Endothelial cell (in vitro differentiated cells): Measurements from ENCODE around the gene ECSIT. TPM values are rescaled to one million over a fixed set of nuclear protein-coding genes. Genes with fewer than 3 reads are reported as not detected.

Experiments
- DNase-seq: peaks from one replicate; pipeline ENCODE4 v3.0.0; 2021; ENCODE audit warnings: low spot score
- H3K27ac Mint-ChIP-seq: one replicate; pipeline ENCODE4 v1.8.0; 2021; ENCODE audit warnings: mixed read lengths, inconsistent platforms; ENCODE audit not compliant: unreplicated experiment
- H3K27me3 Mint-ChIP-seq: one replicate; pipeline ENCODE4 v1.8.0; 2021; ENCODE audit warnings: mild to moderate bottlenecking, moderate library complexity, mixed read lengths, inconsistent platforms; ENCODE audit not compliant: unreplicated experiment
- H3K36me3 Mint-ChIP-seq: one replicate; pipeline ENCODE4 v1.8.0; 2021; ENCODE audit warnings: mild to moderate bottlenecking, low read depth, mixed read lengths, inconsistent platforms; ENCODE audit not compliant: unreplicated experiment
- H3K4me1 Mint-ChIP-seq: one replicate; pipeline ENCODE4 v1.8.0; 2021; ENCODE audit warnings: mild to moderate bottlenecking, mixed read lengths, inconsistent platforms; ENCODE audit not compliant: unreplicated experiment
- H3K4me3 Mint-ChIP-seq: one replicate; pipeline ENCODE4 v1.8.0; 2021; ENCODE audit warnings: mild to moderate bottlenecking, mixed read lengths, inconsistent platforms; ENCODE audit not compliant: unreplicated experiment
- H3K9me3 Mint-ChIP-seq: one replicate; pipeline ENCODE4 v1.8.0; 2021; ENCODE audit warnings: mixed read lengths, inconsistent platforms; ENCODE audit not compliant: unreplicated experiment
- total RNA-seq: library from RNA; stranded (reverse); fragmentation: NEBNext Ultra II Directional; extraction: Animal tissue kit (Norgen Biotek cat#: 25700); gene quantifications from one replicate; pipeline ENCODE4 v1.2.1, GENCODE V29; 2021; ENCODE audit not compliant: unreplicated experiment
- TF ChIP-seq, protein P1 (sequence below): fragments of 200-600 bp; sonication (generic); IDR thresholded peaks from one replicate; pipeline ENCODE4 v1.5.0; 2021; ENCODE audit warnings: antibody characterized with exemption; ENCODE audit not compliant: unreplicated experiment

Gene ECSIT
- total RNA-seq, 1 donor from 2014 or later, result 16.7 TPM

DNA sequence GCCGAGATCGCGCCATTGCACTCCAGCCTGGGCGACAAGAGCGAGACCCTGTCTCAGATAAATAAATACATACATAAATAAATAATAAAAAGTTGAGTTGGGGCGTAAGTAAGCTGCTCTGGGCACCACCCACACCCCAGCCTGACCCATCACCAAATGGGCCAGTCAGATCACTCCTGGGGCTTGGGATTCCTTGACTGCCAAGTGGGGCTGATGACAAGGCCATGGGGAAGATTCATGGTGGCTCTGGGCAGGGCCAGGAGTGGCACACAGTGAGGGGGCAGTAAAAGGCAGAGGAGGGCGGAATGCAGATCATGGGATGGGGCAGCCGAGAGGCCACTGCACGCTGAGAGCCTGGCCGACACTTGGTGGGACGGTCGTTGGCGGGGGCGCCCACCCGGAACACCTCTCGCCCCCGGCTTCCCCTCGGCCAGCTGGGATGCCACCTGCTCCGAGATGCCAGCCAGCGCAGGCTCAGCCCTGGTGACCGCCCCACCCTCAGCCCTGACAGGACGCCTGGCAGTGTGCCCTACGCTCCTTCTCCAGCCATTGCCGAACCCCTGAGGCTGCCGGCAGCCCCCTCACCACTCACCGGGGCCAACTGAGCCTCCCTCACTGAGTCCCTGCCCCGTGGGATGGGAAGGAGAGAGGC, 34.2 kb downstream of the ECSIT start:
- H3K4me3 Mint-ChIP-seq, result no peak overlapping the region
- H3K36me3 Mint-ChIP-seq, result peaks cover 8% of the 10 kb centered on the region
- H3K9me3 Mint-ChIP-seq, result no peaks in the 10 kb centered on the region
- H3K27me3 Mint-ChIP-seq, result peaks cover 11% of the 10 kb centered on the region
- DNase-seq, result no peak
- H3K4me1 Mint-ChIP-seq, result no peaks in the 10 kb centered on the region
- peak overlapping the region; percentile 42 for H3K27ac Mint-ChIP-seq
- TF ChIP-seq, protein P1, sequence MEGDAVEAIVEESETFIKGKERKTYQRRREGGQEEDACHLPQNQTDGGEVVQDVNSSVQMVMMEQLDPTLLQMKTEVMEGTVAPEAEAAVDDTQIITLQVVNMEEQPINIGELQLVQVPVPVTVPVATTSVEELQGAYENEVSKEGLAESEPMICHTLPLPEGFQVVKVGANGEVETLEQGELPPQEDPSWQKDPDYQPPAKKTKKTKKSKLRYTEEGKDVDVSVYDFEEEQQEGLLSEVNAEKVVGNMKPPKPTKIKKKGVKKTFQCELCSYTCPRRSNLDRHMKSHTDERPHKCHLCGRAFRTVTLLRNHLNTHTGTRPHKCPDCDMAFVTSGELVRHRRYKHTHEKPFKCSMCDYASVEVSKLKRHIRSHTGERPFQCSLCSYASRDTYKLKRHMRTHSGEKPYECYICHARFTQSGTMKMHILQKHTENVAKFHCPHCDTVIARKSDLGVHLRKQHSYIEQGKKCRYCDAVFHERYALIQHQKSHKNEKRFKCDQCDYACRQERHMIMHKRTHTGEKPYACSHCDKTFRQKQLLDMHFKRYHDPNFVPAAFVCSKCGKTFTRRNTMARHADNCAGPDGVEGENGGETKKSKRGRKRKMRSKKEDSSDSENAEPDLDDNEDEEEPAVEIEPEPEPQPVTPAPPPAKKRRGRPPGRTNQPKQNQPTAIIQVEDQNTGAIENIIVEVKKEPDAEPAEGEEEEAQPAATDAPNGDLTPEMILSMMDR, result no peak

DNA sequence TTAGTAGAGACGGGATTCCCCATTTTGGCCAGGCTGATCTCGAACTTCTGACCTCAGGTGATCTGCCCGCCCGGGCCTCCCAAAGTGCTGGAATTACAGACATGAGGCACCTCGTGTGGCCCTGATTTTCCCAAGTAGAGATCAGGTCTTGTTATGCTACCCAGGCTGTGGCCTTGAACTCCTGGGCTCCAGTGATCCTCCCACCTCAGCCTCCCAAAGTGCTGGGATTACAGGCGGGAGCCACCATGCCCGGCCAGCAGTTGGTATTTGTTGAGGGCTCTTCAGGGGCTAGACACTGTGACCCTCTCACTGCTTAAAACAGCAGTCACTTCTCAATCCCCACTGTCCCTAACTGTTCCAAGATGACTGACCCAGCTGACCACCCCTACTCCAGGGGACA, 39.6 kb downstream of the ECSIT start:
- peaks cover 9% of the 10 kb centered on the region for H3K27me3 Mint-ChIP-seq

DNA sequence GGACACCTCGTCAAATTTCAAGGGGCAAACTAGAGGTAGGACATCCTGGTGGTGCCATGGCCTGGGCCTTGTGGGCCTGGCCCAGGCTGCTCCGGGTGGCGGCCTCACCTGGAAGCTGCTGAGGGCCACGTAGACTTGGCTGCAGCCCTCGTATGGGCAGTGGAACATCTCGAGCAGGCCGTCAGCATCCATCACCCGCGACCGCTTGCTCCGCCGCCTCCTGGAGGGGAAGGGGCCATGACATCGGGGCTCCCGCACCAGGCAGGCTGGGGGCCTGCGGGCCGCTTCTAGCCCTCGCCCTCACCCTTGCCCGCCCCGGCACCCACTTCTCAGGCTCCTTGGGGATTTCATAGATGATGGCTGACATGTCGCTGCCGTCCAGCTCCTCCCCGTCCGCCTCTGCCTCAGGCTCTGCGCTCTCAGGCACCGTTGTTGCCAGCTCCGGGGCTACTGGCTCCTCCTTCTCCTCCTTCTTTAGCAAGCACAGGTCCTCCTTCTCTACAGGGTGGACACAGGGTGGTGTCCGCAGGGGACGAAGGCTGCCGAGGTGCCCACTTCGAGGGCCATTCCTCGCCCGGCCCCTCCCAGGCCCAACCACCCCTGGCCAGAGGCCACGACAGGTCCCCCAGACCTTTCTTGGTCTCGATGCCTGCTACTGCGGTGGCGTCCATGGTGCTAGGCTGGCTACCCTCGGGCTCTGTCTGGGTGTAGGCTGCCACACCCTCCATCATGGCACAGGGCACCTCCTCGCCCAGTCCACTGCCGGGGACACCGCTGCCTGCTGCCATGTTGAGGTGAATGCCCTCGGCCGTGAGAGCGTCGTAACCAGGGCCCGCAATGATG, 42.1 kb downstream of the ECSIT start:
- H3K9me3 Mint-ChIP-seq, result no peaks in the 10 kb centered on the region
- peaks cover 9% of the 10 kb centered on the region for H3K36me3 Mint-ChIP-seq
- H3K27me3 Mint-ChIP-seq, result peaks cover 9% of the 10 kb centered on the region
- DNase-seq, result no peak
- peaks cover 3% of the 10 kb centered on the region for H3K4me1 Mint-ChIP-seq
- no peak overlapping the region for H3K4me3 Mint-ChIP-seq
- TF ChIP-seq, protein P1, result no peak
- no peak overlapping the region for H3K27ac Mint-ChIP-seq

More for the DNA sequence above, 39.6 kb downstream of the ECSIT start:
- no peak overlapping the region for H3K4me3 Mint-ChIP-seq
- H3K27ac Mint-ChIP-seq, result no peak overlapping the region
- no peak for DNase-seq
- peaks cover 9% of the 10 kb centered on the region for H3K36me3 Mint-ChIP-seq
- H3K9me3 Mint-ChIP-seq, result no peaks in the 10 kb centered on the region
- no peaks in the 10 kb centered on the region for H3K4me1 Mint-ChIP-seq
- TF ChIP-seq, protein P1, result no peak

DNA sequence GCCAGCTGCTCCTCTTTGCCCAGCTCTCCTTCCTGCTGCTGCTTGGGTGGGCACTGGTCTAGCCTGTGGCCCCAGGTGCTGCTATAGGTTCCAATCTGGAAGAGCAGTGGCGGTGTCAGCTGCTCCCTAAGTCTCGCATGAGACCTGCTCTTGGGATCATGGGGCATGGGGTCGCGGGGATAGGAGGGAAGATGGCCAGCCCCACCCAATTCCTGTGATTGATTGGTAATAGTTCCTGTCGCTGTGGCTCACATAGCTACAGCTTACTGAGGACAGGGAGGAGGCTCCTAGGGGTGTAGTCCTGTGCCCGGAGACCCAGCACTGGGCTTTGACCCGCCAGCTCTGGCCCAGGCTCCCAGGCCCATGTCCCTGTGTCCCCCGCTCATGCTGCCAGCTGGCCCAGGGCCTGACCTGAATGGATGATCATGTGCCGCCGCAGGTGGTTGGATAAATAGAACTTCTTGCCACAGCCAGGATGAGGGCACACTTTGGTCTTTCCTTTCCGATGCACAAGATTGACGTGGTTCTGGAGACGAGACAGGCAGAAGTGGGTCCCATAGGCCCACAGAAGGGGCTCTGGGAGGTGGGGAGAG, 43.6 kb downstream of the ECSIT start:
- DNase-seq, result no peak
- Mint-ChIP-seq H3K36me3 (peaks cover 9% of the 10 kb centered on the region), H3K9me3 (no peaks in the 10 kb centered on the region), H3K27ac (peak overlapping the region; percentile 32), H3K4me3 (no peak overlapping the region), H3K27me3 (peaks cover 16% of the 10 kb centered on the region), H3K4me1 (peaks cover 3% of the 10 kb centered on the region)
- TF ChIP-seq, protein P1, result no peak
